ENCODE data around the gene OLFM2. TPM values are rescaled to one million over a fixed set of nuclear protein-coding genes. Genes with fewer than 3 reads are reported as not detected.
A peak's percentile ranks its signal among the peaks of the same experiment; 100 is the strongest.

The OLFM2 gene
- total RNA-seq, 1 experiment from 2014 or later = 106 TPM

DNA sequence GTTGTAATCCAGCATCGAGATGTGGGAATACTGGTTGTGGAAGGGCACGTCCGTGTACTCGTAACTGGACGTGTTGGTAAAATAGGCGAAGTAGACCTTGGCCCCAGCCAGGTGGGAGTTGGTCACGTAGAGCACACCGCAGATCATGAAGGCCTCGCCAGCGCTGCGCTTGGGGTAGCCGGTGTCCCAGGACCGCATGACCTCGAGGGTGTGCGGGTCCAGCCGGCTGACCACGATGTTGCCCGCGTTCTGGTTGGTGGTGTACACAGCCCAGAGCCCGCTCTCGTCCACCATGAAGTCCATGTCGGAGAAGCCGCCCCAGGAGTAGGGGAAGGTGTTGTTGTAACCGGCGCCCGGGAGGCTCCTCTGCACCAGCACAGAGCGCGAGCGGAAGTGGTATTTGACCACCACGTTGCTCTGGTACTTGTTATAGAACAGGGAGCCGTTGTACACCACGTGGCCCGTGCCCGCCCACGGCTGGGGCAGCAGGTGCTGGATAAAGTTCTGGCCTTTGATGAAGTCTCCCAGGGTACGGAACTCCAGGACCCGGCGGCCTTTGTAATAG is 82.0 kb downstream of the OLFM2 start:
- POLR2A ChIA-PET (ENCODE audit: low non-redundant PET) = no interaction called here
- H3K36me3 ChIP-seq (ENCODE audit: insufficient read depth, low read length, poor library complexity, severe bottlenecking) = peaks cover 16% of the 10 kb centered on the region
- CTCF ChIA-PET = no interaction called here
- peaks cover 11% of the 10 kb centered on the region for H3K4me1 ChIP-seq (ENCODE audit: insufficient read depth, low read length, poor library complexity, severe bottlenecking)
- no peaks in the 10 kb centered on the region for H3K9me3 ChIP-seq (ENCODE audit: low read depth, low read length, poor library complexity, severe bottlenecking)
- TF ChIP-seq, protein P1, sequence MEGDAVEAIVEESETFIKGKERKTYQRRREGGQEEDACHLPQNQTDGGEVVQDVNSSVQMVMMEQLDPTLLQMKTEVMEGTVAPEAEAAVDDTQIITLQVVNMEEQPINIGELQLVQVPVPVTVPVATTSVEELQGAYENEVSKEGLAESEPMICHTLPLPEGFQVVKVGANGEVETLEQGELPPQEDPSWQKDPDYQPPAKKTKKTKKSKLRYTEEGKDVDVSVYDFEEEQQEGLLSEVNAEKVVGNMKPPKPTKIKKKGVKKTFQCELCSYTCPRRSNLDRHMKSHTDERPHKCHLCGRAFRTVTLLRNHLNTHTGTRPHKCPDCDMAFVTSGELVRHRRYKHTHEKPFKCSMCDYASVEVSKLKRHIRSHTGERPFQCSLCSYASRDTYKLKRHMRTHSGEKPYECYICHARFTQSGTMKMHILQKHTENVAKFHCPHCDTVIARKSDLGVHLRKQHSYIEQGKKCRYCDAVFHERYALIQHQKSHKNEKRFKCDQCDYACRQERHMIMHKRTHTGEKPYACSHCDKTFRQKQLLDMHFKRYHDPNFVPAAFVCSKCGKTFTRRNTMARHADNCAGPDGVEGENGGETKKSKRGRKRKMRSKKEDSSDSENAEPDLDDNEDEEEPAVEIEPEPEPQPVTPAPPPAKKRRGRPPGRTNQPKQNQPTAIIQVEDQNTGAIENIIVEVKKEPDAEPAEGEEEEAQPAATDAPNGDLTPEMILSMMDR (conservative IDR thresholded peaks at IDR 0.05; ENCODE audit: low read depth, low read length) = no peak
- no peak for TF ChIP-seq EZH2 (IDR thresholded peaks at IDR 0.05; ENCODE audit: borderline replicate concordance, low read depth, low read length, poor library complexity, severe bottlenecking)
- no peak for DNase-seq (ENCODE audit: low spot score)
- no peak overlapping the region for H3K4me3 ChIP-seq (ENCODE audit: low read depth, low read length, poor library complexity, severe bottlenecking)
- intact Hi-C loops (cut with micrococcal nuclease; ENCODE audit: unreplicated experiment) = loop anchor here (10.0 kb wide), 1 partner anchor 160 kb away; the partner anchor contains the start of genes COL5A3 and RDH8
- no peak overlapping the region for H3K27ac ChIP-seq (ENCODE audit: low read depth, low read length, poor library complexity, severe bottlenecking)
- TSS peak; percentile 90 for BruUV-seq (replicated peaks)
- no peaks in the 10 kb centered on the region for H3K27me3 ChIP-seq (replicated peaks; ENCODE audit: insufficient read depth, low read depth, low read length, poor library complexity)

DNA sequence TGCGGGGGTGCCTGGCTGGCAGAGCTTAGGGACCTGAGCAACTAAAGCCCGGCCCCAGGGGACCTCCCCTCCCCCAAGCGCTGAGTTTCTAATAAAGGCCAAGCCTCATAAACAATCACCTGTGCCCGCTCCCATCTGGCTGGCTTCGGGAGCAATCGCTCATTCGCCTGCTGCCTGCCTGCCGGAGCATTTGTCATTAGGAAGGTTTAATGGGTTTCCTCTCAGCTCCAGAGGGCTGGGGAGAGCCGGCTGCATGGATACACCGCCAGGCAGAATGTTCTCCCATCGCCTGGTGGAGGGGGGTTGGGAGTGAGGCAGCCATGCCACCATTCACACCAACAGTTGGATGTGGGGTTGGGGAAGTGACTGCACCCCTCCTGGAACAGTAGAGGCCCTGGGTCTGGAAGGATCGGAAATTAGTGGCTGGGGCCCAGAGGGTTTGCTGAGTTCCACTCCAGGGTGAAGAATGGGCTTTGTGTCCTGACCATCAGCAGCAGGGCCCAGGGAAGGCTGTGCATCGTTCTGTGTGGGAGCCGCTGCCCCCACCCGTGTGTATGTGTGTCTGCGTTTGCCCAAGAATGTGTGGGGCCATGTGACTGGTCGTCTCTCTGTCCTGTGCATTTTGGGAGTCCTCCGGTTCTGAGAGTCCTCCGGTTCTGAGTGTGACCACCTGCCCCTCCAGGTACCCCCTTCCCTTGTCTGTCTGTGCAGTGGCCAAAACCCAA is 85.9 kb downstream of the OLFM2 start:
- peaks cover 14% of the 10 kb centered on the region for H3K4me1 ChIP-seq (ENCODE audit: insufficient read depth, low read length, poor library complexity, severe bottlenecking)

DNA sequence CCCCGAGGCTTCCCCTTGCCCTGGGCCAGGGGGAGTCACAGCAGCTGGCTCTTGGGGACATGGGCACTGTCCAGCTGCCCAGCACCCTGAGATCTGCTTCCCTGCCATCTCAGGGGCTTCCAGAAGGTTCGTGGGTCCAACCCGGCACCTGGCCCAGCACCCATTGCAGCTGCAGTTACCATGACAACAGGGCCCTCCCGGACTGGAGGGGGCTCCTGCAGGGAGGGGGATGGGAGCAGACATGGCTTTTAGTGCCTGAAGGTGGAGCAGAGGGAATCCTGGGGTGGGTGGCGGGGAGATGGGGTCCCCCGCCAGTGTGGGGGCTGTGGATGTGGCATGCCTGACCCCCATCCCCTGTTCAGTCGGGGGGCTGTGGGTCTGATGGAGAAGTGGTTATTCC is 86.5 kb downstream of the OLFM2 start:
- intact Hi-C loops (cut with micrococcal nuclease; ENCODE audit: unreplicated experiment) = loop anchor here (5.0 to 10.0 kb wide), 2 partner anchors 63 to 165 kb away; partner anchors contain the start of genes COL5A3 and RDH8

More for the DNA sequence above, 85.9 kb downstream of the OLFM2 start:
- H3K4me3 ChIP-seq (ENCODE audit: low read depth, low read length, poor library complexity, severe bottlenecking) = no peak overlapping the region
- no TSS peak for BruUV-seq (replicated peaks)
- ChIA-PET CTCF (no interaction called here), POLR2A (ENCODE audit: low non-redundant PET) (no interaction called here)
- H3K9me3 ChIP-seq (ENCODE audit: low read depth, low read length, poor library complexity, severe bottlenecking) = no peaks in the 10 kb centered on the region
- DNase-seq (ENCODE audit: low spot score) = no peak
- no peak for TF ChIP-seq EZH2 (IDR thresholded peaks at IDR 0.05; ENCODE audit: borderline replicate concordance, low read depth, low read length, poor library complexity, severe bottlenecking)
- TF ChIP-seq, protein P1 (conservative IDR thresholded peaks at IDR 0.05; ENCODE audit: low read depth, low read length) = no peak
- H3K27me3 ChIP-seq (replicated peaks; ENCODE audit: insufficient read depth, low read depth, low read length, poor library complexity) = no peaks in the 10 kb centered on the region
- H3K36me3 ChIP-seq (ENCODE audit: insufficient read depth, low read length, poor library complexity, severe bottlenecking) = no peaks in the 10 kb centered on the region
- intact Hi-C loops (cut with micrococcal nuclease; ENCODE audit: unreplicated experiment) = loop anchor here (10.0 kb wide), 1 partner anchor 164 kb away; the partner anchor contains the start of genes COL5A3 and RDH8
- no peak overlapping the region for H3K27ac ChIP-seq (ENCODE audit: low read depth, low read length, poor library complexity, severe bottlenecking)

More for the DNA sequence above, 86.5 kb downstream of the OLFM2 start:
- peaks cover under 1% of the 10 kb centered on the region for H3K36me3 ChIP-seq (ENCODE audit: insufficient read depth, low read length, poor library complexity, severe bottlenecking)
- no peaks in the 10 kb centered on the region for H3K9me3 ChIP-seq (ENCODE audit: low read depth, low read length, poor library complexity, severe bottlenecking)
- ChIA-PET CTCF (no interaction called here), POLR2A (ENCODE audit: low non-redundant PET) (no interaction called here)
- no peak overlapping the region for H3K27ac ChIP-seq (ENCODE audit: low read depth, low read length, poor library complexity, severe bottlenecking)
- no TSS peak for BruUV-seq (replicated peaks)
- TF ChIP-seq, protein P1 (conservative IDR thresholded peaks at IDR 0.05; ENCODE audit: low read depth, low read length) = no peak
- TF ChIP-seq EZH2 (IDR thresholded peaks at IDR 0.05; ENCODE audit: borderline replicate concordance, low read depth, low read length, poor library complexity, severe bottlenecking) = no peak
- no peak for DNase-seq (ENCODE audit: low spot score)
- no peaks in the 10 kb centered on the region for H3K27me3 ChIP-seq (replicated peaks; ENCODE audit: insufficient read depth, low read depth, low read length, poor library complexity)
- H3K4me3 ChIP-seq (ENCODE audit: low read depth, low read length, poor library complexity, severe bottlenecking) = no peak overlapping the region
- peaks cover 14% of the 10 kb centered on the region for H3K4me1 ChIP-seq (ENCODE audit: insufficient read depth, low read length, poor library complexity, severe bottlenecking)
